Measurements from ENCODE around the gene RPS6KA4.
"Not testable (repeated sequence)": the region's sequence is repeated elsewhere in the genome, so short reads cannot be mapped to it uniquely, and the experiment has no call there.

Gene RPS6KA4

GRCh38 chr11:64388894-64389293 is 29.9 kb downstream of the RPS6KA4 start:
- DNase-seq (ENCODE audit: low spot score), result no peak

GRCh38 chr11:64389851-64390250 is 30.9 kb downstream of the RPS6KA4 start:
- no peak for DNase-seq (ENCODE audit: low spot score)

GRCh38 chr11:64390558-64390957 is 31.6 kb downstream of the RPS6KA4 start:
- no peak for DNase-seq (ENCODE audit: low spot score)

GRCh38 chr11:64391839-64392238 is 32.9 kb downstream of the RPS6KA4 start:
- DNase-seq (ENCODE audit: low spot score), result no peak

- DNase-seq (ENCODE audit: low spot score), result no peak
Measured at GRCh38 chr11:64395545-64396078, 36.6 kb downstream of the RPS6KA4 start.

- DNase-seq (ENCODE audit: low spot score), result no peak
Measured at GRCh38 chr11:64396079-64396591, 37.2 kb downstream of the RPS6KA4 start.

- no peak for DNase-seq (ENCODE audit: low spot score)
Measured at GRCh38 chr11:64400102-64400501, 41.1 kb downstream of the RPS6KA4 start.

- DNase-seq (ENCODE audit: low spot score), result no peak
Measured at GRCh38 chr11:64400667-64401066, 41.7 kb downstream of the RPS6KA4 start.

GRCh38 chr11:64401775-64402174 is 42.8 kb downstream of the RPS6KA4 start:
- DNase-seq (ENCODE audit: low spot score), result no peak

GRCh38 chr11:64403106-64403505 is 44.1 kb downstream of the RPS6KA4 start:
- no peak for DNase-seq (ENCODE audit: low spot score)

- no peak for DNase-seq (ENCODE audit: low spot score)
Measured at GRCh38 chr11:64406221-64406946, 47.4 kb downstream of the RPS6KA4 start.

GRCh38 chr11:64407221-64407620 is 48.3 kb downstream of the RPS6KA4 start:
- DNase-seq (ENCODE audit: low spot score), result no peak

- no peak for DNase-seq (ENCODE audit: low spot score)
Measured at GRCh38 chr11:64407630-64408029, 48.7 kb downstream of the RPS6KA4 start.

- DNase-seq (ENCODE audit: low spot score), result no peak
Measured at GRCh38 chr11:64409278-64409677, 50.3 kb downstream of the RPS6KA4 start.

GRCh38 chr11:64409707-64410403 is 50.9 kb downstream of the RPS6KA4 start:
- DNase-seq (ENCODE audit: low spot score), result no peak

- no peak for DNase-seq (ENCODE audit: low spot score)
Measured at GRCh38 chr11:64410404-64410734, 51.4 kb downstream of the RPS6KA4 start.

- no peak for DNase-seq (ENCODE audit: low spot score)
Measured at GRCh38 chr11:64413417-64413816, 54.5 kb downstream of the RPS6KA4 start.

- no peak for DNase-seq (ENCODE audit: low spot score)
Measured at GRCh38 chr11:64415286-64415685, 56.3 kb downstream of the RPS6KA4 start.

GRCh38 chr11:64415996-64416728 is 57.2 kb downstream of the RPS6KA4 start:
- no peak for DNase-seq (ENCODE audit: low spot score)

- not testable (repeated sequence) for DNase-seq (ENCODE audit: low spot score)
Measured at GRCh38 chr11:64418233-64418632, 59.3 kb downstream of the RPS6KA4 start.

GRCh38 chr11:64419257-64419790 is 60.4 kb downstream of the RPS6KA4 start:
- DNase-seq (ENCODE audit: low spot score), result no peak

- DNase-seq (ENCODE audit: low spot score), result no peak
Measured at GRCh38 chr11:64419818-64420485, 61.0 kb downstream of the RPS6KA4 start.

All from CD4-positive, alpha-beta T cell treated with Interleukin-15 for 4 hours (primary cell).